H1 (cell line): Measurements from ENCODE around the gene GJB1.

Experiments
- BRCA1 ChIP-seq: IDR thresholded peaks from 2 replicates; pipeline ENCODE4 v1.6.1; 2012; ENCODE audit warnings: low read depth, low read length, improper control_type of control experiment
- CEBPB ChIP-seq: IDR thresholded peaks from 2 replicates; pipeline ENCODE4 v1.6.1; 2012; ENCODE audit warnings: low read depth, low read length
- JUND ChIP-seq: IDR thresholded peaks from 2 replicates; pipeline ENCODE4 v1.6.1; 2011; ENCODE audit warnings: mild to moderate bottlenecking, improper control_type of control experiment, low read length
- TF ChIP-seq, protein P1 (sequence below), 3 experiments: IDR thresholded peaks; 1 replicate in 2 of 3; 2 replicates in 1 of 3; pipeline versions ENCODE4 v1.5.1 to v1.6.1; 2011; ENCODE audit warnings: low read length in 3 of 3, mild to moderate bottlenecking in 3 of 3, inconsistent platforms in 2 of 3, low read depth in 1 of 3, moderate library complexity in 1 of 3; ENCODE audit not compliant: insufficient read depth in 1 of 3; ENCODE audit errors: control extremely low read depth in 1 of 3

DNA sequence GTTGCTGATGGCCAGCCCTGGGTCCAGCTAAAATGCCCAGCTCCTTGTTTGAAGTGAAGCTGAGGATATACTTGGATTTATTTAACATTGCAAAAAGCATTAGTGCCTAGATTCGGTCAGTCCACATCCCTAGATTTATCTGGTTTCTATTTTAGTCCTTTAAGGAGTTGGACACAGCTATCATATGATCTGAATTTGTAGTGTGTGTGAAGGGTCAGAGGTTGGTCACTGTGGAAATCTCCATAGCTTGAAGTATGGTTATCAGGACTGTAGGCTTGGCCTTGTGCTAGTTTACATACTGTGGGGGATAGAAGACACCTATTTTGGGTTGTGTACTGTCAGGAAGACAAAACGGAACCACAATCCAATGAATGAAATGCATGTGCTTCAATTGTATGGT lies 49.6 kb upstream of the GJB1 start:
- TF ChIP-seq, protein P1, sequence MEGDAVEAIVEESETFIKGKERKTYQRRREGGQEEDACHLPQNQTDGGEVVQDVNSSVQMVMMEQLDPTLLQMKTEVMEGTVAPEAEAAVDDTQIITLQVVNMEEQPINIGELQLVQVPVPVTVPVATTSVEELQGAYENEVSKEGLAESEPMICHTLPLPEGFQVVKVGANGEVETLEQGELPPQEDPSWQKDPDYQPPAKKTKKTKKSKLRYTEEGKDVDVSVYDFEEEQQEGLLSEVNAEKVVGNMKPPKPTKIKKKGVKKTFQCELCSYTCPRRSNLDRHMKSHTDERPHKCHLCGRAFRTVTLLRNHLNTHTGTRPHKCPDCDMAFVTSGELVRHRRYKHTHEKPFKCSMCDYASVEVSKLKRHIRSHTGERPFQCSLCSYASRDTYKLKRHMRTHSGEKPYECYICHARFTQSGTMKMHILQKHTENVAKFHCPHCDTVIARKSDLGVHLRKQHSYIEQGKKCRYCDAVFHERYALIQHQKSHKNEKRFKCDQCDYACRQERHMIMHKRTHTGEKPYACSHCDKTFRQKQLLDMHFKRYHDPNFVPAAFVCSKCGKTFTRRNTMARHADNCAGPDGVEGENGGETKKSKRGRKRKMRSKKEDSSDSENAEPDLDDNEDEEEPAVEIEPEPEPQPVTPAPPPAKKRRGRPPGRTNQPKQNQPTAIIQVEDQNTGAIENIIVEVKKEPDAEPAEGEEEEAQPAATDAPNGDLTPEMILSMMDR (IDR thresholded peaks at IDR 0.05; ENCODE audit: control extremely low read depth in 1 of 3, insufficient read depth in 1 of 3, low read depth in 1 of 3, low read length in 3 of 3), result no peak
- no peak for TF ChIP-seq BRCA1
- no peak for TF ChIP-seq CEBPB
- no peak for TF ChIP-seq JUND
